HUDEP-2 (cell line): ENCODE data around the gene AIRE.
A peak's percentile ranks its signal among the peaks of the same experiment; 100 is the strongest.

ENCODE experiments used
- DNase-seq, 76 experiments: peaks; one replicate each; lab custom pipeline; 2025; ENCODE audit not compliant: unreplicated experiment in 76 of 76; lab: John Stamatoyannopoulos, UW

AIRE gene

DNA sequence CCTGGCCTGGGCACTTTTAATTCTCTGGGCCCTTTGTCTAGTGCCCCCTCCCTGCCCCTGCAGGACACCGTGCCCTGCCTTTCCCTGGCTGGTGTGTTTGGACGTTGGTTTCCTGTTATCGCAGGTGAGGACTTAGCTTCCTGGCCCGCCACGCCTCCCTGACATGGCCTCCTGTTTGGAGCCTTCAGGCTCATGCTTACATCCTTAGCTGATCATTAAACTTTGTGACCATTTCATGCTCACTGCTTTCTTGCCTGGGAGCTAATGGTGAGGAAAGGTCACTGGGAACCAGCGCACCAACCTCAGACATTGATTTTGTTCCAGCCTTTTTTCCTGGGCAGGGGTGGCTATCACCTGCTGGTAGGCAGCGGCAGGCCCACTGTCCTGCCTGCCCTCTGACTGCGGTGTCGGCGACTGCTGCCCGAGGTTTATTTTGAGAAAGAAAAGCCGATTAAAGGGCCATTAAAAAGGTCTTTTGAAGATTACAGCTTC lies 17.9 kb downstream of the AIRE start:
- DNase-seq = no peak

DNA sequence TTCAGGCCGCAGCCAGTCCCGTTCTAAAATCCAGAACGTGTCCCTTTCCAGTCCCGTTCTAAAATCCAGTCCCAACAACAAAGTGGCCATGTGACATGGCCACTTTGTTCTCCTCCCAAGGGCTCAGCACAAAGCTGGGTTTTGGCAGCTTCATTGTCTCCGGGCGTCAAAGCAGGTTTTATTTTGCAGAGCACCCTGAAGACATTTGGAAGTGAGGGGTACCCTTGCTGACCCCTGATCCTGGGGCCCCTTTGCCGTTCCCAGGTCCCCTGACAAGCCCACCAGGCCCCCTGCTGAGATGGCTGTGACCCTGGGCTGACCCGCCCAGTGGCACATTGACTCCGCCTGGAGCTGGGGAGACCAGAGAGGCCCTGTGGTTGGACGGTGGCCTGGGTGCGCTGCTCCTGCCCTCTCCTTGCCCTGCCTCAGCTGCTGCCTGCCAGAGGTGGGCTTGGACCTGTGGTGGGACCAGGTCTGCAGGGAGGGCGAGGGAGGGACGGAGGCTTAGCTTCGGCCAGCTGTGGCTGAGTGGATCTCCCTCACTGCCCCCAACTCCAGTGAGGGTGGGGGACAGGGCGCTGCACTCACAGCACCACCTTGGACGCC lies 18.4 kb downstream of the AIRE start:
- no peak for DNase-seq

DNA sequence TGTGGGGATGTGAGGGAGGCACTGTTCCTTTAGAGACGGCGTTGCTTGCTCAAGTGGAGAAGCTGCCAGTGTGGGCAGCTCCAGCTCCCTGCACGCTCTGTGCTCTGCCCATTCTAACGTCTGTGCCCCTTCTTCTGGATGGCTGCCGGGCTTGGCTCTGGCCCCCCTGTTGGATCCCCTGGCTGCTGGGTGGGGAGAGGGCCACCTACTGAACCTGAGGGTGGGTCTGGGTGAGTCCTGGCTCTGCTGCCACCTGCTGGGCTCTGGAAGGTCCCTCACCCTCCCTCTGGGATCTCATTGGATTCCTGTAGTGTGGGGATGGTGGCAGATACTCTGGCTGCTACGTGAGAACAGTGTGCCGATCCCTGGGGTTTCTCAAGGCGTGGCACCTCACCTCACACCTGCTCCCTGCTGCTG lies 19.2 kb downstream of the AIRE start:
- DNase-seq = peak in 17 of 76 experiments; percentile 11 to 41 (median 22)

DNA sequence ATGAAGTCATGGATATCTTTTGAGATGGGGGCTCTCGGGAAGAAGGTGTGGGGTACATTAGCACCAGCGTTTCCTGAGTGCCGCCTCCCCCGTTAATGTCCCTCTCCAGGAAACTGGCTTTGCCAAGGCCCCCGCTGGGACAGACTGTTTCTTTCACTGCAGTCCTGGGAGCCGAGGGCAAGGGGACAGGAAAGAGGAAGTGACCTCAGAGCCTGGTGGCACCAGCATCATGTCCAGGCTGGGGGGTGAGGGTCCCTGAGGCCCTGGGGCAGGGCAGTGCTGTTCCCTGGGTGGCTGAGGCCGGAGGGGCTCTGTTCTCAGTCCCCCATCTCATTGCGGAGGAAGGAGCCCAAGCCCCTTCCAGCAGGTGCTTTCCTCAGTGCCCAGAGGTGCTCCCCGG lies 20.0 kb downstream of the AIRE start:
- no peak for DNase-seq

DNA sequence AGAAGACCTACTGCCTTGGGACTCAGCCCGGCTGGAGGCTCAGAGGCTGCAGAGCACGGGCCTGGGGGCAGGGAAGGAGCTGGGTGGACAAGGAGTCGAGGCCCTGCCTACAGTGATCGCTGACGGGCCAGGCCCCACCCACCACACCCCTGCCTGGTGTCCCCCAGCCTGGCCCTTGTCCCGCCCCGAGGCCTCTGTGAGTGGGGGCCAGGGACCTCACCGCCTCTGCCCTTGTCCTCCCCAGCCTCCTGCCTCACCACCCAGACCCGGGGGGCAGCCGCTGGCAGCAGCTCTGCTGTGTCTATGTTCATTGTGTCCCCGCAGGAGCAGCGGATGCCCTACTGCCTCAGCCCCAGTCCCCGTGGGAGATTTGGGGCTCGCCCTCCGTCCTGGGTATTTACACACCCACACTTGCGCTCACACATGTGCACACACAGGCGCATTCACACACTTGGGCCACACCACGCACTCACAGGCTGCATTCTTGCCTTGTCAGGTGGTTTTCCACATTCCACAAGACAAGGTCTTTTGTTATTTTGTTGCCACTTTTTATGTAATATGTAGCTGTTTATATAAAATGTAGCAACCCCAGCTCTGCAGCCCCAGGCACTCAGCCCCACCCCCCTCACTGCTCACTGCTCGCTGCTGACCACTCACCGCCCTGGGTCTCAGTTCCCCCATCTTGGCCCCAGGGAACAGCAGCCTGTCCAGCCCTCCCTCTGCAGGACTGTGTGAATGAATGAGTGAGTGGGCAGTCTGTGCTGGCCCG lies 21.4 kb downstream of the AIRE start:
- DNase-seq = no peak

DNA sequence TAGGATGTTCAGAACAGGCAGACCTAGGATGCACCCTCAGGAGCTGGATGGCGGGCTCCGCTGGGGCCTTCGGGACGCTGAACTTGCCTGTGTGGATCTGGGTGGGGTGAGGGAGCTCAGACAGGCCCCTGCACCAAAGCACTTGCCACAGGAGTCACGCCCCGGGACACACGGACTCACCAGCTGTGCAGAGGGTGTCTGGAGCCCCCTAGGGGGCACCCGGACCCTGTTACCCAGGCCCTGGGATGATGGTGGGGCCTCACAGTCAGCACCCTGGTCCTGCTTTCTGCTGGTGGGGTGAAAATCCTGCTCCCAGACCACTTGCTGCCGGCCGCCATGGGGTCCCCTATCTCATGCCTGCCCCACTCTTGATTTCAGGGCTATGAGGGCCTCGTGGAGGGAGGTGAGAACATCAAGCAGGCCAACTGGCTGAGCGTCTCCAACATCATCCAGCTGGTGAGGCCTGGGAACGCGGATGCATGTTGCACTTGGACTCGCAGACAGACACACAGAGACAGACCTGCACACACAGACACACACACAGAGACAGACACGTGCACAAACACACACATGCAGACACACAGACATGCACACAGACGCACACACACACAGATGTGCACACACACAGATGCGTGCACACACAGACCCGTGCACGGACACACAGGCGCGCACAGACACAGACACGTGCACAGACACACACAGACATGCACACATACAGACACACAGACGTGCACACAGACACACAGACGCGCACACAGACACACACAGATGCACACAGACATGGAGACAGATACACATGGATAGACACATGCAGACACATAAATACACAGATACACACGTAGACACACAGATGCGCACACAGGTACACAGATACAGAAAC lies 25.2 kb downstream of the AIRE start:
- DNase-seq = no peak

DNA sequence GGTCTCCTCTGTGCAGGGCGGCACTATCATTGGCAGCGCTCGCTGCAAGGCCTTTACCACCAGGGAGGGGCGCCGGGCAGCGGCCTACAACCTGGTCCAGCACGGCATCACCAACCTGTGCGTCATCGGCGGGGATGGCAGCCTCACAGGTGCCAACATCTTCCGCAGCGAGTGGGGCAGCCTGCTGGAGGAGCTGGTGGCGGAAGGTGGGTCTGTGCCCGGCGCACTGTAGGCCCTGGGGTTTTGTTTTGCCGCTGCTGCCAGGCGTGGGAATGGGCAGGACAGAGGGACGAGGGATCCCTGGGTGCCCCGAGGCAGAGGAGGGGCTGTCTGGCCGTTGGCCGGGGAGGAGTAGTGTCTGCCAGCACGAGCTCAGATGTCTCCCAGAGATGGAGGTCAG lies 26.4 kb downstream of the AIRE start:
- DNase-seq = no peak

DNA sequence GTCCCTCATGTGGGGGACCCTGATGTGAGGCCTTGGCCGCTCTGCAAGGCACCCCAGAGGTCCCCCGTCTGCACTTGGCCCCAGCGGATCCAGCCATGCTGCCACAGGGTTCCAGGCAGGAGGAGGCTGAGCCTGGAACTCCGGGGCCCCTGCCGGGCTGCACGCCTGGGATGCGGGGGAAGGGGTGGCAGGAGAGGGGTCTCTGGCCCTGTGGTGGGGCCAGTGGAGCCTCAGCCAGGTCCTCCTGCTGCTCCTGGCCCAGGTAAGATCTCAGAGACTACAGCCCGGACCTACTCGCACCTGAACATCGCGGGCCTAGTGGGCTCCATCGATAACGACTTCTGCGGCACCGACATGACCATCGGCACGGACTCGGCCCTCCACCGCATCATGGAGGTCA lies 27.0 kb downstream of the AIRE start:
- no peak for DNase-seq

DNA sequence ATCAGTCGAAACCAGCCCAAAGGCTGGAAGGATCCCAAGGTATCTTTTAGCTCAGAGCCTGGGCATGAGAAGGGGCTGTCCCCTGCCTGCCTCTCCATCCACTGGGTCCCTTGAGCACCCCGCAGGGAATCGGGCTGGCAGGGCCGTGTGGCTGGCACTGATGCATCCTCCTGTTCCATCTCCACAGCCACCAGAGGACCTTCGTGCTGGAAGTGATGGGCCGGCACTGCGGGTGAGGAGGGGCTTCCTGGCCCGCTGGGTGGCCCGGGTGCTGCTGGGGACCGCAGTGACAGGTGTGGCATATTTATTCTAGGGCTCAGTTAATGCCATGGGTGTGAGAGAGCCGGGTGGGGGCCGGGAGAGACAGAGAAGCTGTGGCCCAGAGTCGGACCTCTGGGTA lies 27.8 kb downstream of the AIRE start:
- DNase-seq = no peak

DNA sequence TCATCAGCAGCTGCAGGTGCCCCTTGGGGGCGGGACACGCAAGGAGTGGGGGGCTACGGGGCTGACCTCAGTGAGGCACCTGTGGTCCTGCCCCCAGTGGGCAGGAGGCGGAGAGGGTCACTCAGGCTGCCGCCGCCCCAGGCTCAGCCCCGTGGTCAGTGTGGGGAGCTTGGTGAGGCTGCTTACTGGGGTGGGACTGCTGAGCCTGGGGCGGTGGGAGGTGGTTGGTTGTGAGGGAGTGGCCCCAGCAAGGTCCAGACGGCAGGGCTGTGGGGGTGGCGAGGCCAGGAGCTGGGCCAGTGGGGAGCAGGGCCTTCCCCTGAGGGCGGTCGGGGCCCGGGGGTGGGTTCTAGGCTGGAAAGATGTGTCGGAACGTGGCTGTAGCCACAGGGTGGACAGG lies 28.5 kb downstream of the AIRE start:
- DNase-seq = no peak

DNA sequence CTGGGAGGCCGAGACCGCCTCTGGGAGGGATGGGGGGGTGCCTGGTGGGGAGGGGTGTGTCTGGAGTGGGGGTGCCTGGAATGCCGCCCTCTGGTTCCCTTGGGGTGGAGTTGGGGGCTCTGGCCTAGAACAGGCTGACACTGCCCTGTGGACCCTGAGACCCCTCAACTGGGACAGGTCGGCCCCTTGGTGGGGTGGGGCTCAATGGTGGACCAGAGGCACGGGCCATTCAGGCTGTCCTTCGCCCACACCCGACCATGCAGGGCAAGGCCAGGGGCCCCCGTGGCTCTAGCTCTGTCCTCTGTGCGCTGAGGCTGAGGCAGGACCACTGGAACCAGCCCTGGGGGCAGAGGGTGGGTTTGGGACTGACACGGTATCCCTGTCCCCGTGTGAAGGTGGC lies 28.9 kb downstream of the AIRE start:
- no peak for DNase-seq

DNA sequence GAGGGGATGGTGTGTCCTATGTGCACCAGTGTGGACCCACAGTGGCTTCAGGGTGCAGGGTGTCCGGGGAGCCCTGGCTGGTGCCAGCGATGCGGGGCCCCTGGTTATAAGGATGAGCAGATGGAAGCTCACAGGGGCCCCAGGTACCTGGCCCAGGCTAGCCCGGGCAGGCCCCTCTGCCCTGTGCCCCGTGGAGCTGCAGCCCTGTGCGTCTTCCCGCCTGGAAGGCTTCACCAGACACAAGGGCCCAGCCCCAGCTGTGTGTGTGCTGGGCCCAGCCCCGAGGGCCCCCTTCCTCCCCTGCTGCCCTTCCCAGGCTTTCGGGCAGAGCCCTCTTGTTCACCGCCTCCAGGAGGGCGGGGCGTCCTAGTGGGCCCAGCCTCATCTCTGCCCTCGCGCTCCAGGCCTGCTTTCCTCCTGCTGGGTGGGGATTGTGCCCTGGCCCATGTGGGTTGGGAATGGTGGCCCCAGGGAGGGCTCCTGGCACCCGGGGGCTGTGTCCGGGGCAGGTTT lies 30.1 kb downstream of the AIRE start:
- no peak for DNase-seq

DNA sequence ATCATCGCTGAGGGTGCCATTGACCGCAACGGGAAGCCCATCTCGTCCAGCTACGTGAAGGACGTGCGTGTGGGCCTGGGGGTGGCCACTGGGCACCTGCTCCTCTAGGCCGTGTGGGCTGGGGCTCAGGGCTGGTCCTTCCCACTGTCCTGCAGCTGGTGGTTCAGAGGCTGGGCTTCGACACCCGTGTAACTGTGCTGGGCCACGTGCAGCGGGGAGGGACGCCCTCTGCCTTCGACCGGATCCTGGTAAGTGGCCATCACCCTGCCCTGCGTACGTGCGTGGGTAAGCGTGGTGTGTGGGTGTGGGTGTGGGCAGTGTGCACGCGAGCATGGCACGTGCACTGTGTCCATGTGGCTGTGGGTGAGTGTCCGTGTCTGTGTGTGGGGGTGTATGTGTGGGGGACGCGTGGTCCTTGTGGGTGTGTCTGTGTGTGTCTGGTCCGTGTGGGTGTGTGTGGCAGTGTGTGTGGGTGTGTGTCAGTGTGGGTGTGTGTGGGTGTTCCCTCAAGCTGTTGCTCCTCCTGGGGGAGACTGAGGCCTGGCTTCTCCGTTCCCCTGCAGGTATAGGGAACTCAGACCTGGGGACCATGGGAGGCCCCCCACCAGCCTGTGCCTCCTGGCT lies 30.7 kb downstream of the AIRE start:
- no peak for DNase-seq

DNA sequence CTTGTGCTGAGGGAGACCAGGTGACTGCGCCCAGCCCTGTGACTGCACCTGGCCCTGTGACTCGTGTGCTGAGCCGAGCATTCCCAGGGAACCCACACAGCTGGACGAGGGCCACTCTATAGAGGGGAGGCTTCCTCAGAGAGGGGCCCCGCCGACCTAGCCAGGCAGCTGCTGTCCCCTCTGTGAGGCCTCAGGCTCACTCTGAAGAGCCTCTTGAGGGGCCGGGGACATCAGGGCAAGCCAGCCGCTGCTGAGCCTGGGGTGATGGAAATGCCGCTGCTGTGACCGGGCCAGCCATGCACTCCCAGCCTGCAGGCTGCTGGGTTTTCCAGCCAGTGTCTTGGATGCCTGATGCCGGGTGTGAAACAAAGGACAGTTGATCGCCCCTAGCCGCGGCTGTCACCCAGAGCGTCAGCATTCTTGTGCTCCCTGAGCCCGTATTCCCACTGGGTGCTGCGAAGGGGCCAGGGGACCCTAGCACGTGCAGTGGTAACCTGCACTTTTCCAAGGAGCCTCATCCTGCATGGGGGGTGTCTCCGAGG lies 31.6 kb downstream of the AIRE start:
- no peak for DNase-seq

DNA sequence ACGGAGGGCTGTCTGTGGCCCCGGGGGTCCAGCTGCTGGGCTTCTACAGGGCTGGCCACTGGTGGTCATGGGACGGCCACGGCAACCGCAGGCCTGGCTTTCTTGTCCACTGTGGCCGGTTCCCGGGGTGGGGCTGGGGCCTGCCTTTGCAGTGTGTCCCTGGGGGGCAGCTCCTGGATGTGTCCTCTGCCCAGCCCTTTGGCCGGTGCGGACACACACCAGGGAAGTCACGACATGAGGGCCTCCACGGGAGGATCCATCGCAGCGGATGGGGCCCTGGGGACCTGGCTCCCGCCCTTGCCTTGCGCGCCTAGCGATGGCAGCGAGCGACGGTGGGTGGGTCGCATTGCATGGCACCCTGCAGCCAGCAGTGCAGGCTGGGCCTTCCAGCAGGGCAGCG lies 32.2 kb downstream of the AIRE start:
- no peak for DNase-seq

DNA sequence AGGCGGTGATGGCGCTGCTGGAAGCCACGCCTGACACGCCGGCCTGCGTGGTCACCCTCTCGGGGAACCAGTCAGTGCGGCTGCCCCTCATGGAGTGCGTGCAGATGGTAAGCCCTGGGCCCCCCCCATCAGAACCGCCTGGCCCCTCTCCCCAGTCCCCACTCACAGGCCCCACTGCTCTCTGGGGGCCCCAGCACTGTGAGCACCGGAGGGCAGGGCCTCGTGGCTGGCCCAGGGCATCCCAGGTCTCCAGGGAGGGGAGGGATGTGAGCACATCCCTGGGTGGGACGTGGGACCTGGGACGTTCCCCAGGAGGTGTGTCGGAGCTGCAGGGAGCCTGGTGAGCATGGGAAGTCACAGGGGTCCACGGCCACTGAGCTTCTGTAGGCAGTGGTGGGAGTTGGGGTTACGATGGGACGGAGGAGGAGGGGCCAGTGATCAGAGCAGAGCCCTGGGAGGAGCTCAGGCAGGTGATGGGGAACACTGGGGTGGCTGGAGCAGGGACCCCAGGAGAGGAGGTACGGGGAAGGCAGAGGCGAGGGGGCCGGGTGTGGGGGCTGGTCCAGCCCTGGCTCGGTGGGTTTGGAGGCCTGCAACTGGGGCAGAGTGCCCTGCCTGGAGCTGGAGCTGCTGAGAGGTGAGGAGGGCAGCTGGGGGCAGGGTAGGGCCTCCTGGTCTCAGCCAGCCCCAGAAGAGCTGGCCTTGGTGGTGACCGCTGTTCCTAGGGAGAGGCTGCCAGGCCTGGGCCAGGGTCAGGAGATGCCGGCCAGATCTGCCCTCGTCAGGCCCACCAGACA lies 33.0 kb downstream of the AIRE start:
- DNase-seq = no peak

DNA sequence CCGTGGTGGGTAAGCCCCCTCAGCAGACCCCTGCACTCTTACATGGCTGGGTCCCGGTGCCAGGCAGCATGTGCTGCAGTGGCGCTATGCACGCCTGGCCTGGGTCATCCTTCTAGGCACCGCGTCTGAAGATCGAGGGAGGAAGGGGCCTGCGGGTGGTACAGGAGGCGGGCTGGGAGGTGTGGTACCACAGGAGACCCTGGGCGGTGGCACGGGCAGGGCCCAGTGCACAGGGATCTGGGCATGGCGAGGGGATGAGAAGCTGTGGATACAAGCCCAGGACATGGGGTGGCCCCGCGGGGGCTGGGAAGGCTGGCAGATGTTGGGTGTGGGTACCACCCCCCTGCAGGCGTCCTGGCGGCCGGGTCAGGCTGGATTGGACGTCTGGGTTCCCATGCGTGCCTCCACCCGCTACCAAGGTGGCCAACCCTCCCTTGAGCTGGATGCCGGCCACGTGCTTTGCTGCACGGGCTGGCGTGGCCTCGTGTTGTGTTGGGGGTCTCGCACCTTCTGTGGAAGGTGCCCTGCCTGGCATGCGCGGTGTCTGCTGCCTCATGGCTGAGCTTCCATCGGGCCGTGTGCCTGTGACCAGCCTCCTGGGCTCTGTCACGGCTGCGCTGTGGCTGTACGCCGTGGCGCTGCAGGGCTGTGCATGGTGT lies 33.9 kb downstream of the AIRE start:
- DNase-seq = no peak

DNA sequence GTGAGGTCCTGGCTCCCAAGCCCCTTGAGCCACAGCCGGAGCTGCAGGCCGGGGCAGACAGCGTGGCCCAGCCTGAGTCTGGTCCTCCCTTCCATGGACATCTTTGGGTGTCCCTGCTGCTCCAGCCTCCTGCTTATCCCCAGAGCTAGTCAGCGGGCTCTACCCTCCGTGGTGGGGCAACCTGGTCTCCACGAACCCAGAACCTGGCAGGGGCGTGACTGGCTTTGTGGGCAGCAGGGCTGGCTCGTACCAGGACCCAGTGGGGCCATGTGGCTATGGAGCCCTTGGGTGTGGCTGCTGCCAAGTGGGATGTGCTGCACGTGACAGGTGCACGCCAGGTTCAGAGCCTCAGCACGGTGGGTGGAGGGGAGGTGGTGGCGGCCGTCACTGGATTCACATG lies 35.2 kb downstream of the AIRE start:
- DNase-seq = no peak

DNA sequence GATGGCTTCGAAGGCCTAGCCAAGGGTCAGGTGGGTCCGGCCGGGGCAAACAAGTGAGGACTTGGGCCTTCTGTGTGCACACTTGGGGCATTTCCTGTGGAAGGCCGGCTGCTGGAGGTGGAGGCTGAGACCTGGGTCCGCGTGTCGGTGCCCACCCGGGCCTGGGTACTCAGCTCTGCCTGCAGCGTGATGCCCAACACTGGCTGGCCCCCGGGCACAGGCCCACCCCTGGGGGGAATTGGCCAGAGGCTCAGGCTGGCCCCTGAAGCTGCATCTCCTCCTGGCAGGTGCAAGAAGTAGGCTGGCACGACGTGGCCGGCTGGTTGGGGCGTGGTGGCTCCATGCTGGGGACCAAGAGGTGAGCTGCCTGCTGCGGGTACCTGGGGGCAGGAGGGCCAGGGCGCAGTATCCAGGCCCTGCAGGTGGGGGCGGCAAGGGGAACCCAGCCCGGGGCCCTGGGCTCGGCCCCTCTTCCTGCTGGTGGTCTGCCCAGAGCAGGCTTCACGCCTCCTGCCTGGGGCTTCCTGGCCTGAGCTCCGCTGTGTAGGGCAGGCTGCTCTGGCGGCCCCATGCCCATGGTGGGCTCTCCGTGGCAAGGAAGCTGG lies 36.3 kb downstream of the AIRE start:
- DNase-seq = no peak
